ENCODE results near the gene FMOD.
"Not testable (repeated sequence)": the region's sequence is repeated elsewhere in the genome, so short reads cannot be mapped to it uniquely, and the experiment has no call there.

Gene FMOD

DNA sequence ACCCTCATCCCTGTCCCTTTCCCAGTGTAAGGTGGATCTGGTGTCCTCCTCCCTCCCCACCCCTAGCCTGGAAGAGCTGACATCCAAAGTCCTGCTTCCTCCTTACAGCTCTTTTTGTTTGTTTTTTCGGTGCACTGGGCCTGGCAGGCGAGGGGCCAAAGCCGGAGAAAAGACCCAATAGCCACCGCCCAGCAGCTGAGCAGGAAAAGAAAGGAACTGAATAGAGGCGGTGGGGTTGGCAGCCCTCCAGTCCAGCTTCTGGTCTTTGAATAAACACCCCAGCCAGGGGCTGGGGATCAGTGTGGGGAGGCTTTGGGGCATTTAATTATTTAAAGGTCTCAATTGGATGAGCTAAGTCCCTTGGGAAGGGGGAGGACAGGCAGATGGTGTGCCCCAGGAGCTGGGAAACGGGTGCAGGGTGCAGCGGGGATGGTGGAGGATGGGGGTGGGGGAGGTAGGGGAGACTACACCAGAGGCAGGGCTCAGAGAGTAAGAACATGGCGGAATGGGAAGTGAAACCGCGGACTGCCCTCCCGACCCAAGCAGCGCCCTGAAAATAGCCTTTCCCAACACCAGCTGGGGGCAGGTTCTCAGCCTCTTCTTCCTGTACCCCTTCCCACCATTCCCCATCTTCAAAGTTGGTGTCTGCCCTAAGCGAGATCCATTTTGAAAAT, 25.4 kb downstream of the FMOD start:
- DNase-seq = peak; percentile 74

DNA sequence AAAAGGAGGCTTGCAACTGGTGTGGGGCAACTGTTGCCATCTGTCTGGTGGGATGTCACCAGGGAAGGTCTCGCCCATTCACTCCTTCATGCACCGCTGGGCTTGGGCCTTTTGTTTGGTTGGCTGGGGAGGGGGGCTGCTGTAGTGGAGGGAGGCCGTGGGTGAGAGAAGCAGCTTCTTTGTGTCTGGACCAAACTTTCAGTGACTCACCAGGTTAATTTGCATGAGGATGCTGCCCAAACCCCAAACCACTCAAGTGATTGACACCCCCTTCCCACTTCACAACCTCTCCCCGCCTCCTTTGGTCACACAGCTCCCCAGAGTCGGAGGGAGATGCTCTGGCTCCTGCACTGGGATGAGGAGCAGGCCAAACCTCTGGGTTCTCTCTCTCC, 25.9 kb downstream of the FMOD start:
- DNase-seq = no peak

DNA sequence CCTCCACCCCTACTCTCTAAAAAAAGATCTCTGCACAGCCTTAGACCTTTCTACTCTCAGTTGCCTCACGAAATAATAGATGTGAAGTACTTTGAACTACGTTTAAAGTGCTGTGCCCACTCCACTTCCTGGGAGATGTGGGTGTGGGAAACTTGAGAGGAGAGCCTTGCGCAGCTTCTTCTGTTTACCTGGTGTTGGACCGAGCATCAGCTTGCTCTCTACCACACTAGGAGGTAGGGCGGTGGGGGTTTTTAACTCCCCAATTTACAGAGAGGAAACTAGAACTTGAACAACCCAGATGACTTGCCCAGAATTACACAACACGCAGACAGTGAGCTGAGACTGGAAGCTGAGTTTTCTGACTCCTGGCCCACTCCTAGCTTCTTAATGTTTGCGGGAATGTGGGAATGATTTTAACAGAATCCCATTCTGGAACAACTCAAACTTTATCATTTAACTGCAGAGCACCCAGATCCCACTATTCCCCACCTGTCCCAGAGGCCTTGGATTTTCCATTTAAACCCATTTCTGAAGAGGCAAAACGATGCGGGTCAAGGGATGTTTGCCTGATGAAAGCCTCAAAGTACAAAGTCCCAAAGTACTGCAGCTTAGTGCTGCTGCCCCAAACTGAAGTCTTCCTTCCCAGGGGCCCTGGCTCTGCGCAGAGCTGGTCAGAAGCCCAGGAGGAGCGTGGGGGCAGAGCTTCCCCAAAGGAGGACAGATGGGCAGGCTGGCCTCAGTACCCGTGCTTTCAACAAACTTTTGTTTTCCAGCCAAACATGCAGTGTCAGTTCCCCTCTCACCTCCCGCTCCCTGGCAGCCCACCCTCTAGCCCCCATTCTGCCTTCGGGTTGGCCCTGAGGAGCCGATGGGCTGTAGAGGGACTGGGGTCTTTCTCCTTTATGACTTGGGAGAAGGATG, 26.6 kb downstream of the FMOD start:
- DNase-seq = no peak

DNA sequence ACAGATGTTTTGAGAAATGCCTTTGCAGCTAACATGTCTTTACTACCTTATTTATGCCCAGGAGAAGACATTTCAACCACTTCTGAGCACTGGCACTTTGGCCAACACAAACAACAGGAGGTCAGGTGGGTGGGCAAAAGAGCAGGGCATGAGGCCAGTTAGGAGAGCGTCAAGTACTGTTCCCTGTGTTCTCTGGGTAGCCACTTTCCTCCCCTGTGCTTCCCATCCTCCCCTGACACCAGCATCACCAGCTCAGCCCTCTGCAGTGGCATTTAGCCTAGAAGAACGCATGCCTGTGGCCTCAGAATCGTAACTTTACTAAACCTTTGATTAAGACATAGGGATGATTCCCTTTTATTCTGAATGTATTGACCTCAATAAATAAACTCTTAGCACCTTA, 27.3 kb downstream of the FMOD start:
- DNase-seq = no peak

DNA sequence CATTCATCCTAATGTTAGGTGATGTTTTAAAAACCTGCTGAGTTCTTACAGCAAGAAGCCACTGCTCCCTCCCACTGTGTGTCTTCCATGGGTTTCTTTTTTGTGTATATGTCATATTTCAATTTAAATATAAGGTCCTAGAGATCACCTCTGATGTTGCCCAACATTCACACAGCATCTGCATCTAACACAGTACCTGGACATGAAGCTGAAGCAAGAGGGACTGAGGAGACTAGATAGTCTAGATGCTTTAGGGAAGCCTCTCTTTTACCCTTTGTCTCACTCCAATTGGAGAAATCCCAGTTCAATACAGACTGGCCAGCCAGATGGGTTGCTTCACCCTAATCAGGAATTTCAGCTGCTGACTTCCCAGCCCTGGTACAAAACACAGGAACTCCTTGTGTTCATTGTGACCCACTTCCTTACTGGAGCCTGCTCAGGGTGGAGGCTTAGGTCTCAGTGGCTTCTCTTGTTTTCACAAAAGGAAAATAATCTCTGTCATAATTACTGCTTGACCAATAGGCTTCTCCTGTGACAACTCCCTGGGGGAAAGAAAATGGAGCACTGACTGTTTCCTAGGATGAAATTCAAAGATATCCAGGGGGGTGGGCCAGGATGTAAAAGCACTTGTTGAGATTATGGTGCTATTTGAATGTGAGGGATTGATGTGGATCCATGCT, 28.3 kb downstream of the FMOD start:
- DNase-seq = no peak

DNA sequence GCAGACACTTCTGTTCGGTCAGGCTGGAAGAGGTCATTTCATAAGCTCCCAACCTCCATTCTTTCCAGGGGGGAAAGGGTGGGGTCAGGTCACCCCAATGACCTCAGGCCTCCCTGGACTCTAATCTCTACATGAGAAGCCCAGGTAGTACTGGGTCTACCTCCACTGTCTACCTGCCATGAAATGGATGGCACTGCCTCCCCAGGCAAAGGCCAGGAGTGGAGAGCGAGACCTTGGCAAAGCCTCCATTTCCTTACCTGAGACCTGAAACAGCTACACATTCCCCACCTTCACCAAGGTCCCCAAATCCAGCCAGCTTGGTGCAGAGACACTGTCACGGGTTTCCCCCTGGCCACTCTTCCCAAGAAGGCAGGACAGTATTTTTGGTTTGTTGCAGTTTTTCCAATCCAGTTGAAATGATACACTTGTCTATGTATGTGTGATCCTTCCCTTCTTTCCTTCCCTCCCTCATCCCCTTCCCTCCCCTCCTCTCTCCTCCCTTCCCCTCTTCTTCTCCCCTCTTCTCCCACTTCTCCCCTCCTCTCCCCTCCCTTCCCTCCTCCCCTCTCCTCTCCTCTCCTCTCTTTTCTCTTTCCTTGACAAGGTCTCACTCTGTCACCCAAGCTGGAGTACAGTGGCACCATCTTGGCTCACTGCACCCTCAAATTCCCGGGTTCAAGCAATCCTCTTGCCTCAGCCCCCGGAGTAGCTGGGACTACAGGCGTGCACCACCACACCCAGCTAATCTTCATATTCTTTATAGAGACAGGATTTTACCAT, 29.5 kb downstream of the FMOD start:
- DNase-seq = no peak

DNA sequence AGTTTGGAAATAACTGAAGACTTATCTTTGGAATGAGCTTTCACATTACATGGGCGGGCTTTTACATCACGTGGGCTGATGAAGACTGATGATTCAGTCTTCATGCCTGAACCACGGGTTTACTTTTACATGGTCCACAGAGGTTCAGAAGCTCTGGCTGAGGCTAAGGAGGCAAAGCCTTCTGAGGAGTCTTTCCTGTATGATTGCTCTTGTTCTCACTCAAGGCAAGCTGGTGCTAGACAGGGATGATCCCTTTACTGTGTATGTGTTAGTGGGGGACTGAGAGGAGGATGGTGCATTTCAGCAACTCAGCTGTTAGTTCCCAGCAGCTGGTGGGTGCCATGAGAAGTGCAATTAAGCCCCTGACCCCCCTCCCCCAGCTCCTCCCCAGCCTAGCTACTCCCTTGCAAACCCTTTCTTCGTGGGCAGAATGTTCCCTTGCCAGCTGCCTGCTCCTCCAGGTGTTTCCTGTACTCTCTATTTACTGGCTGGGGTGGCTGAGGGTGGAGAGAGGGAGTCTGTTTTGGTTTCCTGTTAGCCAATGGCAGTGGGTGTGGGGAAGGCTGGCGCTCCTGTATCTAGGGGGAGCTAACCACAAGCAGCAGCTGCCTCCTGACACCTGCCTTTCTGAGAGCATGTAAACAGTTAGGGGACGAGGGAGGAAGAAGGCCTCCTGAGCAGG, 30.2 kb downstream of the FMOD start:
- no peak for DNase-seq

DNA sequence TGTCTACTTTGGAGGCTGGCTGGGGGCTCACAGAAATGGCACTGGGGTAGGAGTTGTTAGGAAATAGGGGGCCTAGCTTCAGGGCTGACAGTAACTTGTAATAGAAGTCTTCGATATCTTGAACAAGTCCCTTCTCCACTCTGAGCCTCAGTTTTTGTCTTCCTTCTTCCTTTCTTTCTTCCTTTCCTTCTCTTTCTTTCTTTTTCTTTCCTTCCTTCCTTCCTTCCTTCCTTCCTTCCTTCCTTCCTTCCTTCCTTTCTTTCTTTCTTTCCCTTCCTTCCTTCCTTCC, 32.7 kb downstream of the FMOD start:
- no peak for DNase-seq

DNA sequence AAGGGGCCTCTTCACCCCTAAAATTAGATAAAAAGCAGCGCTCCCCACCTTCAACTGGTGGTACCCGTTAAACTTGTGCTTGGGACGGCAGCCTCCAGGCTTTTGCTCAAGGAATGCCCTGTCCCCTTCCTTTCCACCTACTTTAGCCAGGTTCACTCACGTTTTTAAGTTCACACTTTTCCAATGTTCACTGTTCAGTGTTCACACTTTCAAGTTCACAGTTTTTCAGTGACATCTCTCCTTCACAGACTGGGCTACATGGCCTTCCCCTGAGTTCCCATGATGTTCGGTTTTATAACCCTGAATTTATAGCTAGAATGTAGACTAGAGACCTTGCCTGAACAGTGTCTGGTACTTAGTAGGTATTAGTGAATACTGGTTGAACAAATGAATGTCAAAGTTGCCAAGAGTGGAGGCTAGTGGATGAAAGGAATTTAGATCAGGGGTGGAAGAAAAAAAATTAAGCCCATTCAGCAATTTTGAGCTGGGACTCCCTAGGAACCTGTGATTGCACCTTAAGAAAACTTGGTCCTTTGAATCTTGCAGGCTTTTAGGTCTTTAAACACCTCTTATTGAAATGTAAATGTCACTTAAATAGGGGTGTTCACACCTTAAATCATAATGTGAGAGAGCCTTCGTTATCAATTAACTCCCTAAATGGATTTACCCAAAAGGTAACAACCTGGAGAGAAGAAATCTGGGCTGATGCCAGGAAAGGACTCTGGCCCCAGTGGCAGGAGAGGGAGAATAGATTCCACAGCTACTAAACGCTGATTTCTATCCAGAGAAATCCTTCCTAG, 33.3 kb downstream of the FMOD start:
- no peak for DNase-seq

DNA sequence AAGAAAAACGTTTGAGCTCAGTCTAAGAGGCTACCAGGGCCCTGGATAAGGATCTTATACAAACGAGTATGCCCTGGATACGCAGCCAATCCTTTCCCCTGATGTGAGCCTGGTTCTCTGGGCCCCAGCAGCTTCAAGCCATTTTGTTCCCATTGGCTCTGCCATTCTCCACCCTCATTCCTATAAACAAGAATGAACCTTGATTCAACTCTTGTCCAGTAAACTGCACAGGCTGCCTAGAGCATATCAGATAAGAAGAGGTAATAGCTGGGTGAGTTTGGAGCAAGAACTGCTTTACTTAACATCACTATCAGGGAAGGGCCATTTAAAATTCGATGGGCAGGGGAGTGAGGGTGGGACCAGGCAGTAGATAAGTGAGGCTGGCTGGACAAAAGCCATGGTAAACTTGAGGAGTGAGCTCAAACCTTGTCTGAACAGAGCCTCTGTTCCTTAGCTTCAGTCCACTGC, 34.3 kb downstream of the FMOD start:
- no peak for DNase-seq

DNA sequence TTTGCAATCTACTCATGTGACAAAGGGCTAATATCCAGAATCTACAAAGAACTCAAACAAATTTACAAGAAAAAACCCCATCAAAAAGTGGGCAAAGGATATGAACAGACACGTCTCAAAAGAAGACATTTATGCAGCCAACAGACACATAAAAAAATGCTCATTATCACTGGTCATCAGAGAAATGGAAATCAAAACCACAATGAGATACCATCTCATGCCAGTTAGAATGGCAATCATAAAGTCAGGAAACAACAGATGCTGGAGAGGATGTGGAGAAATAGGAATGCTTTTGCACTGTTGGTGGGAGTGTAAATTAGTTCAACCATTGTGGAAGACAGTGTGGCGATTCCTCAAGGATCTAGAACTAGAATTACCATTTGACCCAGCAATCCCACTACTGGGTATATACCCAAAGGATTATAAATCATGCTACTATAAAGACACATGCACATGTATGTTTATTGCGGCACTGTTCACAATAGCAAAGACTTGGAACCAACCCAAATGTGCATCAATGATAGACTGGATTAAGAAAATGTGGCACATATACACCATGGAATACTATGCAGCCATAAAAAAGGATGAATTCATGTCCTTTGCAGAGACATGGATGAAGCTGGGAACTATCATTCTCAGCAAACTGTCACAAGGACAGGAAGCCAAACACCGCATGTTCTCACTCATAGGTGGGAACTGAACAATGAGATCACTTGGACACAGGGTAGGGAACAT, 36.7 kb downstream of the FMOD start:
- not testable (repeated sequence) for DNase-seq

DNA sequence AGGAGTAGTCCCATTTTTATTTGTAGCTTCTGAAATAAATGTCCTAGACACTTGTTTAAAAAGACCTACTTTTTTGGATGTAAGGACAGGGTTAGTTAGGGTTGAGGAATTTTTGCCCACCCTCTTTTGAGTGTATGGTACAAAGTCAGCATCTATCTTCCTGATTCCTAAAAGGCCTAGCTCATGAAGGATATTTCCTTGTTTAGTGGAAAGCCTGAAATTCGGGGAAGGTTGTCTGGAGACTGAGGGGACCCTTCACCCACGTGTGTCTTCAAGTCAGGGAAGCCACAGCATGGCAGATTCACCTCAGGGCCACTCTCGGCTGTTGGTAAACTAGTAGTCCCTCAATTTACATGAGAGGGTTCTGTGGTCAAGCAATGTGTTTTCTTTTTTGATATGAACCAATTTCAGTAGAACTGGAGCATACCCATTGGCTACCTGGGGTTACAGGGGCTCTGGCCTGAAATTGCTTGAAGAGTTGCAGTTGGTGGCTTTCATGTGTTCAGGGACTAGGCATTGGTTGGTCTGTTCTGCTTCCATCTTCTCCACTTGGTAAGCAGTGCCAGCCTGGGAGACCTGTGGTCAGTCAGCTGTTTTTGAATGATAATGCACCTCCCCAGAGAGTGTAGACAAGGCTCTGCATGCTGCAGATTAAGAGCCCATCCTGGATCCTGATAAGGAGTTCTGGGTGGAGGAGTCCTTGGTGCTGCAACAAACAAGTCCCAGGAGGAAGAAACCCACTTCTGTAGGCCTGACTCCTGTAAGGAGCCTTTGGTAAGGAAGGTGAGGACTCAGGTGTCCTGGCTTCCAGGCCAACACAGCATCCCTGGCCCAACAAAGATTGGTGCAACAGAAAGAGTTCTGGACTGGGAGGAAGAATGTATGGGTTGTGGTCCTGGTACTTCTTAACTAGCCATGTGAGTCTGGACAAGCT, 39.3 kb downstream of the FMOD start:
- no peak for DNase-seq

DNA sequence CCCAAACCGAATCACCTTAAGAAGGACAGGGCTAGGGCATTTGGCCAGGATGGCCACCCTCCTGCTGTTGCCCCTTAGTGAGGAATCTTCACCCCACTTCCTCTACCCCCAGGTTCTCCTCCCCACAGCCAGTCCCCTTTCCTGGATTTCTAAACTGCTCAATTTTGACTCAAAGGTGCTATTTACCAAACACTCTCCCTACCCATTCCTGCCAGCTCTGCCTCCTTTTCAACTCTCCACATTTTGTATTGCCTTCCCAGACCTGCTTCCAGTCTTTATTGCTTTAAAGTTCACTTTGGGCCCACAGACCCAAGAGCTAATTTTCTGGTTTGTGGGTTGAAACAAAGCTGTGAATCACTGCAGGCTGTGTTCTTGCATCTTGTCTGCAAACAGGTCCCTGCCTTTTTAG, 42.0 kb downstream of the FMOD start:
- DNase-seq = no peak

DNA sequence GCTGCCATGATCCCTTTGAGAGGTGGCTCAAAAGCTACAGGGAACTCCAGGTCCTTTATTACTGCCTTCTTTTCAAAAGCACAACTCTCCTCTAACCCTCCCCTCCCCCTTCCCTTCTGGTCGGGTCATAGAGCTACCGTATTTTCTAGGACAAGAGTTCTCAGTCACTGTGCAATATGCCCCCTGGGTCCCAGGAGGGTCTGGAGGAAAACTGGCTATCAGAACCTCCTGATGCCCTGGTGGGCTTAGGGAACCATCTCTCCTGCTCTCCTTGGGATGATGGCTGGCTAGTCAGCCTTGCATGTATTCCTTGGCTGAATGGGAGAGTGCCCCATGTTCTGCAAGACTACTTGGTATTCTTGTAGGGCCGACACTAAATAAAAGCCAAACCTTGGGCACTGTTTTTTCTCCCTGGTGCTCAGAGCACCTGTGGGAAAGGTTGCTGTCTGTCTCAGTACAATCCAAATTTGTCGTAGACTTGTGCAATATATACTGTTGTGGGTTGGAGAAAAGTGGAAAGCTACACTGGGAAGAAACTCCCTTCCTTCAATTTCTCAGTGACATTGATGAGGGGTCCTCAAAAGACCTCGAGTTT, 42.5 kb downstream of the FMOD start:
- DNase-seq = no peak

DNA sequence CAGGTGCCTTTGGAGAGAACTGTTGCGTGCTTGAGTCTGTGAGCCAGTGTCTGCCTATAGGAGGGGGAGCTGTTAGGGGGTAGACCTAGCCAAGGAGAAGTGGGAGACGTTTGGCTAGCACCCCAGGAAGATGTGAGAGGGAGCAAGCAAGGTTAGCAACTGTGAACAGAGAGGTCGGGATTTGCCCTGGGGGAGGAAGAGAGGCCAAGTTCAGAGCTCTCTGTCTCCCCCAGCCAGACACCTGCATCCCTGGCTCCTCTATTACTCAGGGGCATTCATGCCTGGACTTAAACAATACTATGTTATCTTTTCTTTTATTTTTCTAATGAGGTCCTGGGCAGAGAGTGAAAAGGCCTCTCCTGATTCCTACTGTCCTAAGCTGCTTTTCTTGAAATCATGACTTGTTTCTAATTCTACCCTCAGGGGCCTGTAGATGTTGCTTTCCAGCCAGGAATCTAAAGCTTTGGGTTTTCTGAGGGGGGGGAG, 43.2 kb downstream of the FMOD start:
- no peak for DNase-seq

DNA sequence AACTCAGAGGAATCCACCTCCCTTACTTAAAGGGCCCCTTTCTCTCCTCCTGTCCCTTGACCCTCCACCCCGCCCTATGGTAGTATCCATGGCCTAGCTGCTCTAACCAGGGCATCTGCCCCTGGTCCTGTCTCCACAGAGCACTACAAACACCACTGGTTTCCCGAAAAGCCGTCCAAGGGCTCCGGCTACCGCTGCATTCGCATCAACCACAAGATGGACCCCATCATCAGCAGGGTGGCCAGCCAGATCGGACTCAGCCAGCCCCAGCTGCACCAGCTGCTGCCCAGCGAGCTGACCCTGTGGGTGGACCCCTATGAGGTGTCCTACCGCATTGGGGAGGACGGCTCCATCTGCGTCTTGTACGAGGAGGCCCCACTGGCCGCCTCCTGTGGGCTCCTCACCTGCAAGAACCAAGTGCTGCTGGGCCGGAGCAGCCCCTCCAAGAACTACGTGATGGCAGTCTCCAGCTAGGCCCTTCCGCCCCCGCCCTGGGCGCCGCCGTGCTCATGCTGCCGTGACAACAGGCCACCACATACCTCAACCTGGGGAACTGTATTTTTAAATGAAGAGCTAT, 43.9 kb downstream of the FMOD start:
- DNase-seq = no peak

DNA sequence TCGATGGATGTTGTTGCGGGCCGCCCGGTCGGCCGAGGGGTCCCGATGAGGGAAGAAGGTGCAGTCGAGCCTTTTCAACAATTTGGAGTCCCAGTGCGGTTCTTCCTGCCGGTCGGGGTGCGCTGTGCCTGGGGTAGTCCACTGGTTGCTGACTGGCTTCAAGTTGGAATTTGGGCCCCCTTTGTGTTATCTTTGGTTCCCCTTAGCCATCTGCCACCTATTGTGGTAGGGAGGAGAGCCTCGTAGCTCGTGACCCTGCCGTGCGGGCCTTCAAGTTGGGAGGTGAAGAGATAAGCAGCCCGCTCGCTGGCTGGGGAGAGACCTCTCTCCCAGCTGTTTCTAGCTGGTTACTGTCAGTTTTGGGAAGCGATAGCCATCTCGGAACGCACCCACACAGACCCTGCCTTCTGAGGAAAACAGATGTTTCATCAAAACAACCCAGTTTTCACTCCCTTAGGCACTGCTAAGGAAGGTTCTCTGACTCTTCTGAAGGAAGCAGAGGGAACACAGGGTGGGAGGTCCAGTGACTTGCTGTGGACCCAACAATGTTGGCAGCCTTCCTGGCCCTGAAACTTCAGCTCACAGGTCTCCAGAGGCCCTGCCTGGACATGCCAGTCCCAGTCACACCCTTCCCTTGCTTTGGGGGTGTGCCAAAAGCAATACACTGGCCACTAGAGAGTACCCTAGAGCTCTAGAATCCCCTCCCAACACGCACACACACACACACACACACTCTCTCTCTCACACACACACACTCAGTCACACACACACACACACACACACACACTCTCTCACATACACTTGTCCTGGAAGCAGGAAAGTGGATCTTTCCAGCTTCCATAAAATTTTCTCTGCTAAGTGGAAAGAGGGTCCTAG, 44.6 kb downstream of the FMOD start:
- DNase-seq = peak; percentile 81

DNA sequence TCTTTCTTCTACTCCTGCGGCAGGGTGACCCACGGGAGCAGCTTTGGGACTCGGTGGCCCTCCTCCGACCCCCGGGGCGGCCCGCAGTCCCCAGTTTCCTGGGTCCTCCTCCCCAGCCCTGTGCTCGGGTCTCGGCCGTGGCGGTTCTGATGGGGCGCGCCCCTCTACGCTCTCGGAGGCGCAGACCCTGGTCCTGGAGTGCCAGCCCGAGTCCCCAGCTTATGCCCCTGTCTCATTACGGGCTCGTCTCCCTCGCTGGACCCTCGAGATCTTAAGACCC, 45.2 kb downstream of the FMOD start:
- no peak for DNase-seq
